PC-9 (cell line): ENCODE results near the gene TSTD2. TPM values are rescaled to one million over a fixed set of nuclear protein-coding genes. Genes with fewer than 3 reads are reported as not detected.
"Not testable (repeated sequence)": the region's sequence is repeated elsewhere in the genome, so short reads cannot be mapped to it uniquely, and the experiment has no call there.

Experiments used
- BruUV-seq: library from RNA; stranded (reverse); fragments of 400-500 nt; replicated peaks from 2 replicates; lab custom pipeline; 2021; lab: Mats Ljungman, UMichigan
- CTCF ChIA-PET: fragments of 300-600 bp; sonication (Branson Sonifier 250); formaldehyde crosslinking; loops from one replicate; lab custom pipeline; 2022; ENCODE audit warnings: antibody characterized with exemption; lab: Charles Lee
- POLR2A ChIA-PET: fragments of 300-600 bp; sonication (Branson Sonifier 250); formaldehyde crosslinking; loops from one replicate; lab custom pipeline; 2022; ENCODE audit warnings: antibody characterized with exemption; ENCODE audit not compliant: unreplicated experiment; lab: Charles Lee
- DNase-seq, 2 experiments: peaks; one replicate each; pipeline versions ENCODE4 v3.0.0 to v3.0.0-alpha.2; 2015 to 2022; ENCODE audit warnings: mixed read lengths in 1 of 2
- H2AFZ ChIP-seq: fragments of 200-600 bp; sonication (generic); 2 replicates; pipeline ENCODE4 v1.8.1; 2017; ENCODE audit warnings: antibody characterized with exemption
- H3F3A ChIP-seq: fragments of 200-600 bp; sonication (generic); 2 replicates; pipeline ENCODE4 v1.8.1; 2017; ENCODE audit warnings: antibody characterized with exemption, mild to moderate bottlenecking, low read depth; ENCODE audit not compliant: insufficient read depth
- H3K27ac ChIP-seq: fragments of 200-600 bp; sonication (generic); 2 replicates; pipeline ENCODE4 v1.6.1; 2016; ENCODE audit warnings: mixed run types
- H3K27me3 ChIP-seq: fragments of 200-600 bp; sonication (generic); 2 replicates; pipeline ENCODE4 v1.6.1; 2016; ENCODE audit warnings: low read depth, mixed run types; ENCODE audit not compliant: insufficient read depth
- H3K36me3 ChIP-seq: fragments of 200-600 bp; sonication (generic); 2 replicates; pipeline ENCODE4 v1.6.1; 2016; ENCODE audit warnings: low read depth, mixed run types
- H3K4me1 ChIP-seq: fragments of 200-600 bp; sonication (generic); replicated peaks from 2 replicates; pipeline ENCODE4 v1.6.1; 2016; ENCODE audit warnings: mixed run types; ENCODE audit not compliant: insufficient read depth
- H3K4me2 ChIP-seq: fragments of 200-600 bp; sonication (generic); 2 replicates; pipeline ENCODE4 v1.6.1; 2017; ENCODE audit warnings: mixed run types
- H3K4me3 ChIP-seq: fragments of 200-600 bp; sonication (generic); 2 replicates; pipeline ENCODE4 v1.6.1; 2016; ENCODE audit warnings: mixed run types
- H3K79me2 ChIP-seq: fragments of 200-600 bp; sonication (generic); 2 replicates; pipeline ENCODE4 v1.6.1; 2017; ENCODE audit warnings: low read depth, mixed run types
- H3K9me2 ChIP-seq: fragments of 200-600 bp; sonication (generic); 2 replicates; pipeline ENCODE4 v1.8.1; 2017; ENCODE audit warnings: mild to moderate bottlenecking; ENCODE audit not compliant: insufficient read depth
- H3K9me3 ChIP-seq: fragments of 200-600 bp; sonication (generic); 2 replicates; pipeline ENCODE4 v1.8.1; 2016; ENCODE audit warnings: low read depth; ENCODE audit not compliant: insufficient read depth
- H4K20me1 ChIP-seq: fragments of 200-600 bp; sonication (generic); 2 replicates; pipeline ENCODE4 v1.8.1; 2017; ENCODE audit not compliant: insufficient read depth
- EZH2 ChIP-seq: fragments of 200-600 bp; sonication (generic); IDR thresholded peaks from 2 replicates; pipeline ENCODE4 v1.8.0; 2017; ENCODE audit warnings: antibody characterized with exemption, low read depth
- intact Hi-C: fragments of 100-400 bp; cut with micrococcal nuclease; formaldehyde crosslinking; loops from one replicate; pipeline ENCODE4 v1.10.0; 2022; ENCODE audit not compliant: unreplicated experiment
- total RNA-seq: library from RNA; stranded (reverse); gene quantifications from 2 replicates; pipeline ENCODE4 v1.2.3, GENCODE V29; 2021
- TF ChIP-seq, protein P1 (sequence below): fragments of 200-600 bp; sonication (generic); conservative IDR thresholded peaks from 2 replicates; pipeline ENCODE4 v1.6.1; 2017; ENCODE audit warnings: mixed run types, antibody characterized with exemption, mild to moderate bottlenecking, moderate library complexity

The TSTD2 gene
- total RNA-seq, 1 experiment from 2014 or later, result 17.0 TPM

DNA sequence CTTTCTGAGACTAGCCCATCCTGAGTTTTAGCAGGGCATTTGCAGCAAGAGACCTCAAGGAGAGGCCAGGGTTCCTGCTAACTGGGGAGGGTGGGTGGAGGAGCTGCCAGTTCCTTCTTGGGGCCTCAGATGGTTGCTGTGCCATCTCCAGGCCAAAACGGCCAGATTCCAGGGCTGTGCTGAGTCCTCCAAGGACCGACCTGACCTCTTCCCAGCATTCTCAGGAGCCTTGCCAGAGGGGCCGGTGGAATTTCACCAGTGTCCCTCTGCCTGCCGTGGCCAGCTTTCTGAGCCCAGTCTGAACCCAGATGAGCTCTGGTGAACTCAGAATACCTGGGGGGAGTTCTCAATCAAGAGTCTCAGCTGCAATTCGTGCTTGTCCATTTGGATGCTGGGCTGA lies 54.3 kb downstream of the TSTD2 start:
- ChIA-PET POLR2A (no interaction called here), CTCF (interaction anchor here (0.8 kb wide), 1 partner anchor 110 kb away, joined by 3 read pairs; no protein-coding TSS in a partner anchor)
- H3K27me3 ChIP-seq, result no peaks in the 10 kb centered on the region
- no peak for DNase-seq
- H3K27ac ChIP-seq, result no peak overlapping the region
- H4K20me1 ChIP-seq, result no peaks in the 10 kb centered on the region
- no peak overlapping the region for H2AFZ ChIP-seq
- H3K36me3 ChIP-seq, result no peaks in the 10 kb centered on the region
- no peaks in the 10 kb centered on the region for H3K4me1 ChIP-seq
- no peaks in the 10 kb centered on the region for H3K9me2 ChIP-seq
- no peak for TF ChIP-seq EZH2
- no TSS peak for BruUV-seq
- intact Hi-C loops, result no loop called here
- no peaks in the 10 kb centered on the region for H3K79me2 ChIP-seq
- no peaks in the 10 kb centered on the region for H3F3A ChIP-seq
- H3K4me3 ChIP-seq, result no peak overlapping the region
- no peak overlapping the region for H3K4me2 ChIP-seq
- no peaks in the 10 kb centered on the region for H3K9me3 ChIP-seq

DNA sequence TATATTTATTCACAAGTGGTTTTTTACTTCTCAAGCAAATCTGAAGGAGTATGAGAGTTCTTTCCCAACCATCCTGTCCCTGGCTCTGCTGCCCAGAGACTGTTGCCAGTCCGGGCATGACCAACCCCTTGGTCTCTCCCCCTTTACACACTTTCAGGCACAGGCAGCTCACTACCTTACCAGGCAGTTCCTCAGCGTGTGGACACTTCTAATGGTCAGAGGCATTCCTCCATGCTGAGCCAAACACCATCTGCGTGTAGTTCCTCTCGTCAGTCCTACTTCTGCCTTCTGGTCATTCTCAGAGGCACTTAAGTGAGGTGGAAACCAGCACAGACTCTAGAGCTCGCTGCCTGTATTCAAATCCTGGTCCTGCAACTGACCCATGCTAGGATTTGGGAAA lies 56.1 kb downstream of the TSTD2 start:
- H3K4me2 ChIP-seq, result no peak overlapping the region

DNA sequence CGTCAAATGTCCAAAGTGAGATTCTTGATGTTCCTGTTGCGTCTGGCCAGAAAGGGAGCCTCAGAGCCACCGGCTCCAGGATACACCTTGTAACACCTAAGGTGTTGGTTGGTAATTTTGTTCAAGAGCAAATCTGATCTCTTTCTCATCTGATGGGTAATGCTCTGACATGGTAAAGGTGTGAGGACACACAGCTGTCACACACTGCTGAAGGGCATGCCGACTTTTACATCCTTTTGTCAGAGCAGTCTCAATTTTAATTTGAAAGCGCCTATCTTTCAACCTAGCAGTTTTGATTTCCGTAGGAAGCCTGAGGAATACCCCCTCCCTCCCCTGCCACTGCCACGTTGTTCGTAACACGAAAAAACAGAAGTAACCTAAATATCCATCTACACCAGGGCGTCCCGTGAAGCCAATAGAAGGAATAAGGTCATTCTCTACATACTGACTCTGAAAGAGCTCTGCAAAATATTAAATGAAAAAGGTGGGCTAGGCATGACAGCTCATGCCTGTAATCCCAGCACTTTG lies 57.4 kb downstream of the TSTD2 start:
- ChIA-PET POLR2A (no interaction called here), CTCF (no interaction called here)
- Histone ChIP-seq H3K36me3 (no peaks in the 10 kb centered on the region), H3K9me3 (no peaks in the 10 kb centered on the region), H3K9me2 (no peaks in the 10 kb centered on the region), H3K4me2 (no peak overlapping the region), H4K20me1 (no peaks in the 10 kb centered on the region), H3K27ac (no peak overlapping the region), H3K27me3 (no peaks in the 10 kb centered on the region), H3F3A (no peaks in the 10 kb centered on the region), H3K4me3 (no peak overlapping the region), H2AFZ (no peak overlapping the region), H3K4me1 (no peaks in the 10 kb centered on the region), H3K79me2 (no peaks in the 10 kb centered on the region)
- no peak for DNase-seq
- intact Hi-C loops, result no loop called here
- no TSS peak for BruUV-seq
- TF ChIP-seq, protein P1, sequence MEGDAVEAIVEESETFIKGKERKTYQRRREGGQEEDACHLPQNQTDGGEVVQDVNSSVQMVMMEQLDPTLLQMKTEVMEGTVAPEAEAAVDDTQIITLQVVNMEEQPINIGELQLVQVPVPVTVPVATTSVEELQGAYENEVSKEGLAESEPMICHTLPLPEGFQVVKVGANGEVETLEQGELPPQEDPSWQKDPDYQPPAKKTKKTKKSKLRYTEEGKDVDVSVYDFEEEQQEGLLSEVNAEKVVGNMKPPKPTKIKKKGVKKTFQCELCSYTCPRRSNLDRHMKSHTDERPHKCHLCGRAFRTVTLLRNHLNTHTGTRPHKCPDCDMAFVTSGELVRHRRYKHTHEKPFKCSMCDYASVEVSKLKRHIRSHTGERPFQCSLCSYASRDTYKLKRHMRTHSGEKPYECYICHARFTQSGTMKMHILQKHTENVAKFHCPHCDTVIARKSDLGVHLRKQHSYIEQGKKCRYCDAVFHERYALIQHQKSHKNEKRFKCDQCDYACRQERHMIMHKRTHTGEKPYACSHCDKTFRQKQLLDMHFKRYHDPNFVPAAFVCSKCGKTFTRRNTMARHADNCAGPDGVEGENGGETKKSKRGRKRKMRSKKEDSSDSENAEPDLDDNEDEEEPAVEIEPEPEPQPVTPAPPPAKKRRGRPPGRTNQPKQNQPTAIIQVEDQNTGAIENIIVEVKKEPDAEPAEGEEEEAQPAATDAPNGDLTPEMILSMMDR, result no peak
- TF ChIP-seq EZH2, result no peak

More for the DNA sequence above, 56.1 kb downstream of the TSTD2 start:
- Histone ChIP-seq H3K4me3 (no peak overlapping the region), H3K79me2 (no peaks in the 10 kb centered on the region), H3K27me3 (no peaks in the 10 kb centered on the region), H3K27ac (no peak overlapping the region), H3F3A (no peaks in the 10 kb centered on the region), H4K20me1 (no peaks in the 10 kb centered on the region), H3K36me3 (no peaks in the 10 kb centered on the region), H3K4me1 (no peaks in the 10 kb centered on the region), H3K9me3 (no peaks in the 10 kb centered on the region), H3K9me2 (no peaks in the 10 kb centered on the region), H2AFZ (no peak overlapping the region)
- no TSS peak for BruUV-seq
- DNase-seq, result no peak
- intact Hi-C loops, result no loop called here
- ChIA-PET CTCF (no interaction called here), POLR2A (no interaction called here)
- no peak for TF ChIP-seq EZH2
- TF ChIP-seq, protein P1, result no peak

DNA sequence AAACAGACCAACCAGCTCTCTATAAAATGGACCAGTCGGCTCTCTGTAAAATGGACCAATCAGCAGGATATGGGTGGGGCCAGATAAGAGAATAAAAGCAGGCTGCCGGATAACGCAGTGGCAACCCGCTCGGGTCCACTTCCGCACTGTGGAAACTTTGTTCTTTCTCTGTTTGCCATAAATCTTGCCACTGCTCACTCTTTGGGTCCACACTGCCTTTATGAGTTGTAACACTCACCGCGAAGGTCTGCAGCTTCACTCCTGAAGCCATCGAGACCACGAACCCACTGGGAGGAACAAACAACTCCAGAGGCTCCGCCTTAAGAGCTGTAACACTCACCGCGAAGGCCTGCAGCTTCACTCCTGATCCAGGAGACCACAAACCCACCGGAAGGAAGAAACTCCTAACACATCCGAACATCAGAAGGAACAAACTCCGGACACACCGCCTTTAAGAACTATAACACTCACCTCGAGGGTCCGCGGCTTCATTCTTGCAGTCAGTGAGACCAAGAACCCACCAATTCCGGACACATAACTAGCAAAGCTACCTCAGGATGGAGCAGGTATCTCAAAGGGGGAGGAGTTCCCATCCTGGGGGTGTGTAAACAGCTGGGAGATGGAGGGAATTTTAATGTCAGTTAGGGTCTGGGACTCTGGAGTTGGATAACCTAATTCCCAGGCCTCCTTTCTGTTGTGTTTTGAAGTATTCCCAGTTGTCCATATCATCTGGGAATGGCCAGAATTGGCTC lies 58.1 kb downstream of the TSTD2 start:
- H3F3A ChIP-seq, H3K36me3 ChIP-seq, H3K79me2 ChIP-seq, H2AFZ ChIP-seq, H4K20me1 ChIP-seq, H3K9me2 ChIP-seq, H3K9me3 ChIP-seq, H3K4me3 ChIP-seq, H3K4me1 ChIP-seq, intact Hi-C loops, H3K4me2 ChIP-seq, POLR2A ChIA-PET, H3K27ac ChIP-seq, DNase-seq, H3K27me3 ChIP-seq, BruUV-seq: not testable (repeated sequence)
- CTCF ChIA-PET, result interaction anchor here (0.6 kb wide), 1 partner anchor 11 kb away, joined by 3 read pairs; no protein-coding TSS in a partner anchor

DNA sequence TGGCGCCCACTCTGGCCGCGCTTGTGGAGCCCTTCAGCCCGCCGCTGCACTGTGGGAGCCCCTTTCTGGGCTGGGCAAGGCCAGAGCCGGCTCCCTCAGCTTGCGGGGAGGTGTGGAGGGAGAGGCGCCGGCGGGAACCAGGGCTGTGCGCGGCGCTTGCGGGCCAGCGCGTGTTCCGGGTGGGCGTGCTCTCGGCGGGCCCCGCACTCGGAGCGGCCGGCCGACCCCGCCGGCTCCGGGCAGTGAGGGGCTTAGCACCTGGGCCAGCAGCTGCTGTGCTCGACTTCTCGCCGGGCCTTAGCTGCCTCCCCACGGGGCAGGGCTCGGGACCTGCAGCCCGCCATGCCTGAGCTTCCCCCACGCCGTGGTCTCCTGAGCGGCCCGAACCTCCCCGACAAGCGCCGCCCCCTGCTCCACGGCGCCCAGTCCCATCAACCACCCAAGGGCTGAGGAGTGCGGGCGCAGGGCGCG lies 59.0 kb downstream of the TSTD2 start:
- H4K20me1 ChIP-seq, H3K9me3 ChIP-seq, H3K9me2 ChIP-seq, intact Hi-C loops, DNase-seq, H3K36me3 ChIP-seq, H3K27ac ChIP-seq, H3K4me1 ChIP-seq, H3K27me3 ChIP-seq, H3K4me2 ChIP-seq, H3F3A ChIP-seq, H3K79me2 ChIP-seq, BruUV-seq, POLR2A ChIA-PET, H2AFZ ChIP-seq, H3K4me3 ChIP-seq: not testable (repeated sequence)
- CTCF ChIA-PET, result interaction anchor here (0.6 kb wide), 1 partner anchor 10 kb away, joined by 3 read pairs; no protein-coding TSS in a partner anchor
